ENCODE measurements around the gene ARRDC5.
"Not testable (repeated sequence)": the region's sequence is repeated elsewhere in the genome, so short reads cannot be mapped to it uniquely, and the experiment has no call there.

Gene ARRDC5

DNA sequence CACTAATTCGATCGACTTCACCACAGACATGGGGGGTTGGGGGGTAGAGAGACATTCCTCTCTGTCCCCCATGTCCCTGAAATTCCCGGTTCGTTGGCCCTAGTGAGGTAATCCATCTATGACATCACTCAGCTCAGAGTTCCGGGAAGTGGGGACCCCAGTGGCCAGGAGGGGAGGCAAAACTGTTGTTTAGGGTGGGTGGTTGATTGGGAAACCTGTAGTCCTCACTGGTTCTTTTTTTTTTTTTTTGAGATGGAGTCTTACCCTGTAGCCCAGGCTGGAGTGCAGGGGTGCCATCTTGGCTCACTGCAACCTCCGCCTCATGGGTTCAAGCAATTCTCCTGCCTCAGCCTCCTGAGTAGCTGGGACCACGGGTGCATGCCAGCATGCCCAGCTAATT is at the start of gene ARRDC5:
TSS of gene ARRDC5 (minus strand) at position 101 of the 400 bp plus-strand sequence. CDS start at position 30, 71 bp downstream.
- ChIA-PET POLR2A (no interaction called here), CTCF (interaction anchor here (0.8 to 1.1 kb wide), 2 partner anchors 8 to 24 kb away, joined by 3 to 4 read pairs; no protein-coding TSS in a partner anchor)
- TF ChIP-seq, protein P1, sequence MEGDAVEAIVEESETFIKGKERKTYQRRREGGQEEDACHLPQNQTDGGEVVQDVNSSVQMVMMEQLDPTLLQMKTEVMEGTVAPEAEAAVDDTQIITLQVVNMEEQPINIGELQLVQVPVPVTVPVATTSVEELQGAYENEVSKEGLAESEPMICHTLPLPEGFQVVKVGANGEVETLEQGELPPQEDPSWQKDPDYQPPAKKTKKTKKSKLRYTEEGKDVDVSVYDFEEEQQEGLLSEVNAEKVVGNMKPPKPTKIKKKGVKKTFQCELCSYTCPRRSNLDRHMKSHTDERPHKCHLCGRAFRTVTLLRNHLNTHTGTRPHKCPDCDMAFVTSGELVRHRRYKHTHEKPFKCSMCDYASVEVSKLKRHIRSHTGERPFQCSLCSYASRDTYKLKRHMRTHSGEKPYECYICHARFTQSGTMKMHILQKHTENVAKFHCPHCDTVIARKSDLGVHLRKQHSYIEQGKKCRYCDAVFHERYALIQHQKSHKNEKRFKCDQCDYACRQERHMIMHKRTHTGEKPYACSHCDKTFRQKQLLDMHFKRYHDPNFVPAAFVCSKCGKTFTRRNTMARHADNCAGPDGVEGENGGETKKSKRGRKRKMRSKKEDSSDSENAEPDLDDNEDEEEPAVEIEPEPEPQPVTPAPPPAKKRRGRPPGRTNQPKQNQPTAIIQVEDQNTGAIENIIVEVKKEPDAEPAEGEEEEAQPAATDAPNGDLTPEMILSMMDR (IDR thresholded peaks at IDR 0.05; ENCODE audit: control extremely low read depth, extremely low read depth, low read depth, missing control alignments): no peak
- no peak for DNase-seq (ENCODE audit: extremely low spot score)

DNA sequence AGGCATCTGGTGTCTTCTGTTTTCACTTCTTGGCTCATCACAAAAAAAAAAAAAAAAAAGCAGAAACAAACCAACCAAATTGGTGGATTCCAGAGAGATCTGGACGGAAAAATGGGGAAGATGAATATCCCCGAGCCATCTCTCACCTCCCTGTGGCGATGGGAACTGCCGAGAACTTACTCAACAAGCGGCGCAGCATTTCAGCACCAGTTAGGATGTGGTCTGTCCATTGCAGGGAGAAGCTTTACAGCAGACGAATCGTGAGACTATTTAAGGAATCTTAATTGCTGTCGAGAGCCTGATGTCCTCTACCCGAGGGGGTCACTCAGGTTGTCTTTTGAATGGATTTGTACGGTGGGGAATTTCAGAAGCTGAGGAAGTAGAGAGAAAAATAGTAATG is 49.0 kb upstream of the ARRDC5 start:
- DNase-seq (ENCODE audit: extremely low spot score): no peak
- CTCF ChIA-PET: interaction anchor here (1.3 to 1.5 kb wide), 2 partner anchors 9 to 11 kb away, joined by 3 to 5 read pairs; no protein-coding TSS in a partner anchor
- TF ChIP-seq, protein P1 (IDR thresholded peaks at IDR 0.05; ENCODE audit: control extremely low read depth, extremely low read depth, low read depth, missing control alignments): no peak
- POLR2A ChIA-PET: no interaction called here

DNA sequence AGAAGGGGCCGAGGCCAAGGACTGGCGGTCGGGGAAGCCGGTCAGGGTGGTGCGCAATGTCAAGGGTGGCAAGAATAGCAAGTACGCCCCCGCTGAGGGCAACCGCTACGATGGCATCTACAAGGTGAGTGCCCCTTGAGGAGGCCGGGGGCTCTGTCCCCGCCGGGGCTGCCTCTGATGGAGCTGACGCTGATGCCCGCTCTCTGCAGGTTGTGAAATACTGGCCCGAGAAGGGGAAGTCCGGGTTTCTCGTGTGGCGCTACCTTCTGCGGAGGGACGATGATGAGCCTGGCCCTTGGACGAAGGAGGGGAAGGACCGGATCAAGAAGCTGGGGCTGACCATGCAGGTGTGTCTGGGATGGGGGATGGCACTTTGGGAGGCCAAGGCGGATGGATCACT is 48.0 kb upstream of the ARRDC5 start:
- CTCF ChIA-PET: interaction anchor here (1.5 kb wide), 1 partner anchor 8 kb away, joined by 3 read pairs; no protein-coding TSS in a partner anchor
- DNase-seq (ENCODE audit: extremely low spot score); POLR2A ChIA-PET: not testable (repeated sequence)

DNA sequence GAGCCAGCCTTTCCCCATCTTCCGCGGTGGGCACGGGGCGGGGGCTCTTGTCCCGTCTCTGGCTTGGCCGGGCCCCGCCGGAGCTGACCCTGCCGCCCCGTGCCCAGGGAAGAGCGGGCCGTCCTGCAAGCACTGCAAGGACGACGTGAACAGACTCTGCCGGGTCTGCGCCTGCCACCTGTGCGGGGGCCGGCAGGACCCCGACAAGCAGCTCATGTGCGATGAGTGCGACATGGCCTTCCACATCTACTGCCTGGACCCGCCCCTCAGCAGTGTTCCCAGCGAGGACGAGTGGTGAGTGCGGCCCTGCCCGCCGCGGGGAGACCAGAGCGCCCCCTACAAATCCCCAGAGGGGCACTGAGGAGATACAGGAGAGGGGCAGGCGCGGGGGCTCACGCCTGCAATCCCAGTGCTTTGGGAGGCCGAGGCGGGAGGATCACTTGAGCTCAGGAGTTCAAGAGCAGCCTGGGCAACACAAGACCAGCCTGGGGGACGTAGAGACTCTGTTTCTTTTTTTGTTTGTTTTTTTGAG is 39.0 kb upstream of the ARRDC5 start:
- DNase-seq (ENCODE audit: extremely low spot score); POLR2A ChIA-PET: not testable (repeated sequence)
- CTCF ChIA-PET: interaction anchor here (1.5 to 3.3 kb wide), 2 partner anchors 9 to 13 kb away, joined by 3 to 9 read pairs; no protein-coding TSS in a partner anchor

DNA sequence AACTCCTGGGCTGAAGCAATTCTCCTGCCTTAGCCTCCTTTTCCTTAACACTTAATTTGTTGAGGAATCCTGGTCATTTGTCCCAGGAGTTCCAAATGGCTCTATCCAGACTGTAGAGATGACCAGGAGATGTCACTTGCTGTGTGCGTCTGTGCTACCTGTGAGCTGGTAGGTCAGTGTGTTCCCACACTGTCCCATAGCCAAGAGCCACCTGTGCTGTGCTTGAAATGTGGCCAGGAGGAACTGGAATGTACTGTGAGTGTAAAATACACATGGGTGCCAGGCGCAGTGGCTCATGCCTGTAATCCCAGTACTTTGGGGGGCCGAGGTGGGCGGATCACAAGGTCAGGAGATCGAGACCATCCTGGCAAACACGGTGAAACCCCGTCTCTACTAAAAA is 36.8 kb upstream of the ARRDC5 start:
- no peak for DNase-seq (ENCODE audit: extremely low spot score)
- TF ChIP-seq, protein P1 (IDR thresholded peaks at IDR 0.05; ENCODE audit: control extremely low read depth, extremely low read depth, low read depth, missing control alignments): no peak
- ChIA-PET CTCF (interaction anchor here (1.8 to 3.3 kb wide), 2 partner anchors 11 to 28 kb away, joined by 4 to 9 read pairs; no protein-coding TSS in a partner anchor), POLR2A (no interaction called here)

DNA sequence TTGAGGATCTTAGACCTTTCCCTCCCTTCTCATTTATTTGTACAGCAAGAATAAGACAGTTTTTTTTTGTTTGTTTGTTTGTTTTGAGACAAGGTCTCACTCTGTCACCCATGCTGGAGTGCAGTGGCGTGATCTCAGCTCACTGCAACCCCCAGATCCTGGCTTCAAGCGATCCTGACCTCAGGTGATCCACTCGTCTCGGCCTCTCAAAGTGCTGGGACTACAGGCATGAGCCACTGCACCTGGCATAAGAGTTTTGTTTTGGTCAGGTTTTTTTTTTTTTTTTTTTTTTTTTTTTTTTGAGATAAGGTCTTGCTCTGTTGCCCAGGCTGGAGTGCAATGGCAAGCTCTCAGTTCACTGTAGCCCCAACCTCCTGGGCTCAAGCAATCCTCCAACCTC is 35.8 kb upstream of the ARRDC5 start:
- DNase-seq (ENCODE audit: extremely low spot score); POLR2A ChIA-PET: not testable (repeated sequence)
- CTCF ChIA-PET: interaction anchor here (1.5 kb wide), 1 partner anchor 13 kb away, joined by 4 read pairs; no protein-coding TSS in a partner anchor

DNA sequence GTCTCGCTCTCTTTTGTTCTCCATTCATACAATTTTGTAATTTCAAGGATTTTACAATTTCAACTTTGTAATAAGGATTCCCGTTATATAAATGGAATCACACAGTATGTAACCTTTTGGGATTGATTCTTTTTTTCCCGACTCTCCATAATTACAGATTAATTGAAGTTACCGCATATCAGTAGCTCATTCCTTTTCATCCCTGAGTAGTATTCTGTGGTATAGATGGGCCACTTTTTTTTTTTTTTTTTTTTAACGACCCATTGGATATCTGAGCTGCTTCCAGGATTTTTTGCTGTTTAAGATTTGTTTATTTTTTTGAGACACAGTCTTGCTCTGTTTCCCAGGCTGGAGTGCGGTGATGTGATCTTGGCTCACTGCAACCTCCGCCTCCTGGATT is 34.4 kb upstream of the ARRDC5 start:
- TF ChIP-seq, protein P1 (IDR thresholded peaks at IDR 0.05; ENCODE audit: control extremely low read depth, extremely low read depth, low read depth, missing control alignments): no peak
- CTCF ChIA-PET: interaction anchor here (1.2 to 1.5 kb wide), 3 partner anchors 9 to 25 kb away, joined by 3 to 4 read pairs (median 4); no protein-coding TSS in a partner anchor
- POLR2A ChIA-PET: interaction anchor here (0.7 kb wide), 1 partner anchor 8 kb away, joined by 8 read pairs; no protein-coding TSS in a partner anchor
- no peak for DNase-seq (ENCODE audit: extremely low spot score)

DNA sequence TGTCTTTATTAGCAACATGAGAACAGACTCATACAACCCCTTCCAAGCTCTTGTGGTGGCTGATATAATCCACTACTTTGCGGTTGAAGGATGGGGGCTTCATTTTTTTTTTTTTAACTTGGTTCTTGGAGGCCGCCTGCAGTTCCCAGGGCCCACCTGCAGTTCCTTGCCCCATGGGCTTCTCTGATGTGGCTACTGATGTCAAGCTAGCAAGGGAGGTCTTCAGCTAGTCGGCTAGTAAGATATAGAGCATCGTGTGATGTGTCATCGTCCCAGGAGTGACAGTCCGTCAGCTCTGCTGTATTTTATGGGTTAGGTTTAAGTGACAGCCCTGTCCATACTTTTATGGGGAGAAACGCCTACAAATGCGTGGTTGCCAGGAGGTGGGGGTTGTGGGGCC is 32.7 kb upstream of the ARRDC5 start:
- ChIA-PET POLR2A (no interaction called here), CTCF (no interaction called here)
- no peak for DNase-seq (ENCODE audit: extremely low spot score)
- TF ChIP-seq, protein P1 (IDR thresholded peaks at IDR 0.05; ENCODE audit: control extremely low read depth, extremely low read depth, low read depth, missing control alignments): no peak
